Measurements from ENCODE around the gene ASXL1. TPM values are rescaled to one million over a fixed set of nuclear protein-coding genes. Genes with fewer than 3 reads are reported as not detected.

Gene ASXL1
- 27.7 and 31.6 TPM in 2 replicates for total RNA-seq

GRCh38 chr20:32357869-32358631 lies at the start of gene ASXL1:
Gene ASXL1, plus strand, starts transcription at chr20:32358331. Its CDS starts 445 bp downstream, at chr20:32358776.

Other genes starting within 250 kb of the ASXL1 start
- gene TM9SF4, start 248.6 kb upstream of the ASXL1 start, total RNA-seq = 40.8 and 42.9 TPM in 2 replicates
- gene PLAGL2, start 150.6 kb upstream of the ASXL1 start, total RNA-seq = 2.2 and 3.7 TPM in 2 replicates
- 45.0 and 56.4 TPM in 2 replicates for gene POFUT1, start 150.5 kb upstream of the ASXL1 start, total RNA-seq
- 17.0 and 21.9 TPM in 2 replicates for gene KIF3B, start 80.7 kb upstream of the ASXL1 start, total RNA-seq
- 5.1 and 8.1 TPM in 2 replicates for gene NOL4L, start 227.0 kb downstream of the ASXL1 start, total RNA-seq